GM23338 (cell line): ENCODE results near the gene CDH4. TPM values are rescaled to one million over a fixed set of nuclear protein-coding genes. Genes with fewer than 3 reads are reported as not detected.

ENCODE experiments used
- ATAC-seq: fragments of 200-7000 bp; cut with Tn5 transposase; 3 replicates; pipeline ENCODE4 v1.9.1; 2020
- DNase-seq: peaks from one replicate; pipeline ENCODE4 v3.0.0-alpha.2; 2015; ENCODE audit warnings: low spot score
- H2AFZ ChIP-seq: fragments of 200-600 bp; sonication (generic); 2 replicates; pipeline ENCODE4 v1.8.0; 2016; ENCODE audit warnings: antibody characterized with exemption, mild to moderate bottlenecking, moderate library complexity
- H3F3A ChIP-seq: fragments of 200-600 bp; sonication (generic); replicated peaks from 2 replicates; pipeline ENCODE4 v1.8.0; 2017; ENCODE audit warnings: antibody characterized with exemption, mixed run types, low read depth
- H3K27ac ChIP-seq: fragments of 200-600 bp; sonication (generic); 2 replicates; pipeline ENCODE4 v1.6.1; 2016; ENCODE audit warnings: low read depth
- H3K27me3 ChIP-seq: fragments of 200-600 bp; sonication (generic); 2 replicates; pipeline ENCODE4 v1.8.0; 2016; ENCODE audit warnings: mild to moderate bottlenecking, mixed run types, moderate library complexity; ENCODE audit not compliant: insufficient read depth
- H3K36me3 ChIP-seq: fragments of 200-600 bp; sonication (generic); 2 replicates; pipeline ENCODE4 v1.8.0; 2016; ENCODE audit warnings: mild to moderate bottlenecking; ENCODE audit not compliant: insufficient read depth
- H3K4me1 ChIP-seq: fragments of 200-600 bp; sonication (generic); 2 replicates; pipeline ENCODE4 v1.8.0; 2016; ENCODE audit warnings: mild to moderate bottlenecking, moderate library complexity; ENCODE audit not compliant: insufficient read depth
- H3K4me2 ChIP-seq: fragments of 200-600 bp; sonication (generic); 2 replicates; pipeline ENCODE4 v1.7.1; 2017; ENCODE audit warnings: mixed run types
- H3K4me3 ChIP-seq: fragments of 200-600 bp; sonication (generic); 2 replicates; pipeline ENCODE4 v1.6.1; 2016; ENCODE audit warnings: mixed run types
- H3K79me2 ChIP-seq: fragments of 200-600 bp; sonication (generic); replicated peaks from 2 replicates; pipeline ENCODE4 v1.8.0; 2017; ENCODE audit warnings: mild to moderate bottlenecking; ENCODE audit not compliant: insufficient read depth
- H3K9me2 ChIP-seq: fragments of 200-600 bp; sonication (generic); 2 replicates; pipeline ENCODE4 v1.8.0; 2017; ENCODE audit not compliant: insufficient read depth
- H4K20me1 ChIP-seq: fragments of 200-600 bp; sonication (generic); replicated peaks from 2 replicates; pipeline ENCODE4 v1.8.0; 2017; ENCODE audit warnings: mild to moderate bottlenecking; ENCODE audit not compliant: insufficient read depth
- H3K27ac Mint-ChIP-seq: 2 replicates; pipeline ENCODE4 v1.8.0; 2020; ENCODE audit warnings: inconsistent platforms, mild to moderate bottlenecking, moderate library complexity, mixed read lengths
- H3K27me3 Mint-ChIP-seq: 3 replicates; pipeline ENCODE4 v1.8.0; 2022; ENCODE audit warnings: low read depth, mild to moderate bottlenecking, moderate library complexity, mixed read lengths, inconsistent platforms; ENCODE audit not compliant: insufficient read depth, poor library complexity
- H3K36me3 Mint-ChIP-seq: 3 replicates; pipeline ENCODE4 v1.8.0; 2021; ENCODE audit warnings: low read depth, mild to moderate bottlenecking, inconsistent platforms, moderate library complexity, mixed read lengths
- H3K4me1 Mint-ChIP-seq: 3 replicates; pipeline ENCODE4 v1.8.0; 2020; ENCODE audit warnings: mild to moderate bottlenecking, inconsistent platforms, mixed read lengths
- H3K4me3 Mint-ChIP-seq: 3 replicates; pipeline ENCODE4 v1.8.0; 2021; ENCODE audit warnings: moderate library complexity, mild to moderate bottlenecking, inconsistent platforms, mixed read lengths
- H3K9me3 Mint-ChIP-seq: 3 replicates; pipeline ENCODE4 v1.8.0; 2020; ENCODE audit warnings: moderate library complexity, mild to moderate bottlenecking, inconsistent platforms, mixed read lengths
- CREB1 ChIP-seq: fragments of 250-450 bp; sonication (Bioruptor Pico); IDR thresholded peaks from 2 replicates; pipeline ENCODE4 v1.5.0; 2020; ENCODE audit warnings: low read depth, mild to moderate bottlenecking, moderate library complexity
- ETS1 ChIP-seq: IDR thresholded peaks from 2 replicates; pipeline ENCODE4 v1.6.1; 2016; ENCODE audit warnings: antibody characterized with exemption
- EZH2phosphoT487 ChIP-seq: fragments of 200-600 bp; sonication (generic); IDR thresholded peaks from one replicate; pipeline ENCODE4 v1.8.1; 2018; ENCODE audit warnings: antibody characterized with exemption; ENCODE audit not compliant: unreplicated experiment
- JUNB ChIP-seq: IDR thresholded peaks from one replicate; pipeline ENCODE4 v1.6.1; 2016; ENCODE audit warnings: antibody characterized with exemption; ENCODE audit not compliant: unreplicated experiment
- NANOG ChIP-seq: IDR thresholded peaks from 2 replicates; pipeline ENCODE4 v1.6.1; 2016; ENCODE audit warnings: antibody characterized with exemption, borderline replicate concordance
- POLR2AphosphoS5 ChIP-seq: IDR thresholded peaks from 2 replicates; pipeline ENCODE4 v1.6.1; 2016; ENCODE audit warnings: antibody characterized with exemption, low read depth
- STAT1 ChIP-seq: IDR thresholded peaks from one replicate; pipeline ENCODE4 v1.6.1; 2016; ENCODE audit warnings: antibody characterized with exemption; ENCODE audit not compliant: unreplicated experiment
- ZNF331 ChIP-seq: fragments of 250-450 bp; sonication (Bioruptor Pico); IDR thresholded peaks from 2 replicates; pipeline ENCODE4 v1.5.0; 2020; ENCODE audit warnings: low read depth, mild to moderate bottlenecking, moderate library complexity
- ZNF462 ChIP-seq: fragments of 250-450 bp; sonication (Bioruptor Pico); IDR thresholded peaks from 2 replicates; pipeline ENCODE4 v1.5.0; 2020; ENCODE audit warnings: mild to moderate bottlenecking, moderate library complexity
- polyA plus RNA-seq: library from polyadenylated mRNA; unstranded; fragments of >200 nt; fragmentation: Nextera tagmentation; extraction: Ambion mirVana; gene quantifications from 2 replicates; pipeline ENCODE4 v1.2.1, GENCODE V29; 2016
- total RNA-seq: library from RNA; depleted of rRNA; stranded (reverse); fragments of >200 nt; shearing (Covaris generic); gene quantifications from 2 replicates; pipeline ENCODE4 v1.2.3, GENCODE V29; 2014

CDH4 gene
- total and polyA plus RNA-seq, 2 experiments from 2014 or later: 1.2 to 4.2 TPM

- TF ChIP-seq ETS1: no peak
- TF ChIP-seq NANOG: no peak
- TF ChIP-seq POLR2AphosphoS5: no peak
These were observed 155.5 kb downstream of the CDH4 start (continued) for GRCh38 chr20:61407561-61407960.

- H2AFZ ChIP-seq: no peak overlapping the region
- peaks cover 8% of the 10 kb centered on the region for H3K36me3 Mint-ChIP-seq
- no peak for ATAC-seq
- no peak overlapping the region for H3K27ac Mint-ChIP-seq
- H3K27me3 Mint-ChIP-seq: peaks cover 19% of the 10 kb centered on the region
- no peaks in the 10 kb centered on the region for H3K79me2 ChIP-seq
- H4K20me1 ChIP-seq: no peaks in the 10 kb centered on the region
- no peaks in the 10 kb centered on the region for H3K27me3 ChIP-seq
- peaks cover 2% of the 10 kb centered on the region; the same call in 1 of the 2 replicates for H3K9me2 ChIP-seq
- H3F3A ChIP-seq: no peaks in the 10 kb centered on the region
- no peak for DNase-seq
- no peak overlapping the region for H3K4me2 ChIP-seq
- H3K4me3 ChIP-seq: no peak overlapping the region
- no peak for TF ChIP-seq JUNB
- no peak for TF ChIP-seq ZNF331 (CRISPR knock-in tag)
- H3K4me3 Mint-ChIP-seq: no peak overlapping the region
- no peaks in the 10 kb centered on the region for H3K4me1 ChIP-seq
- H3K4me1 Mint-ChIP-seq: no peaks in the 10 kb centered on the region
- H3K27ac ChIP-seq: no peak overlapping the region
- H3K9me3 Mint-ChIP-seq: peaks cover 10% of the 10 kb centered on the region
- no peaks in the 10 kb centered on the region for H3K36me3 ChIP-seq
These were observed 157.1 kb downstream of the CDH4 start for GRCh38 chr20:61408951-61409740.

GRCh38 chr20:61411743-61412142 is 159.7 kb downstream of the CDH4 start:
- no peak overlapping the region for H3K4me3 Mint-ChIP-seq
- peaks cover 2% of the 10 kb centered on the region; the same call in 1 of the 3 replicates for H3K4me1 Mint-ChIP-seq
- Histone ChIP-seq H3K4me2 (no peak overlapping the region), H3K9me2 (peaks cover 2% of the 10 kb centered on the region; the same call in 1 of the 2 replicates), H3K79me2 (no peaks in the 10 kb centered on the region), H3F3A (no peaks in the 10 kb centered on the region), H4K20me1 (no peaks in the 10 kb centered on the region), H3K4me1 (no peaks in the 10 kb centered on the region), H3K27ac (no peak overlapping the region), H2AFZ (no peak overlapping the region), H3K27me3 (no peaks in the 10 kb centered on the region), H3K4me3 (no peak overlapping the region), H3K36me3 (no peaks in the 10 kb centered on the region)
- H3K36me3 Mint-ChIP-seq: peaks cover 3% of the 10 kb centered on the region
- TF ChIP-seq CREB1 (CRISPR knock-in tag) (no peak), JUNB (no peak), ZNF462 (CRISPR knock-in tag) (no peak), STAT1 (no peak), POLR2AphosphoS5 (no peak), EZH2phosphoT487 (no peak)
- DNase-seq (no peak), ATAC-seq (no peak)
- peaks cover 7% of the 10 kb centered on the region for H3K9me3 Mint-ChIP-seq
- peaks cover 25% of the 10 kb centered on the region for H3K27me3 Mint-ChIP-seq
- H3K27ac Mint-ChIP-seq: no peak overlapping the region
